ENCODE results near the gene SPECC1L.
"Not testable (repeated sequence)": the region's sequence is repeated elsewhere in the genome, so short reads cannot be mapped to it uniquely, and the experiment has no call there.

Gene SPECC1L

DNA sequence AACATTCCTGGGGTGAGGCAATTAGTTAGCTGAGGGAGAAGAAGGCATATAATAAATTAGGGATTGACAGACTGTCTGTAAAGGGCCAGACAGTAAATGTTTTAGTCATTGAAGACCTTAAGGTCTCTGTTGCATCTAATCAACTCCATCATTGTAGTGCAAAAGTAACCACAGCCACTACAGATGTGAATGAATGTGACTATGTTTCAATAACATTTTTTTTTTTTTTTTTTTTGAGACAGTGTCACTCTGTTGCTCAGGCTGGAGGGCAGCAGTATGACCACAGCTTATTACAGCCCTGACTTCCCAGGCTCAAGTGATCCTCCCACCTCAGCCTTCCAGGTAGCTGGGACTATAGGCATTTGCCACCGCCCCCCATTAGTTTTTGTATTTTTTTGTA is 9.7 kb downstream of the SPECC1L start:
- DNase-seq (ENCODE audit: low read depth, low spot score); H3K27ac ChIP-seq: not testable (repeated sequence)

DNA sequence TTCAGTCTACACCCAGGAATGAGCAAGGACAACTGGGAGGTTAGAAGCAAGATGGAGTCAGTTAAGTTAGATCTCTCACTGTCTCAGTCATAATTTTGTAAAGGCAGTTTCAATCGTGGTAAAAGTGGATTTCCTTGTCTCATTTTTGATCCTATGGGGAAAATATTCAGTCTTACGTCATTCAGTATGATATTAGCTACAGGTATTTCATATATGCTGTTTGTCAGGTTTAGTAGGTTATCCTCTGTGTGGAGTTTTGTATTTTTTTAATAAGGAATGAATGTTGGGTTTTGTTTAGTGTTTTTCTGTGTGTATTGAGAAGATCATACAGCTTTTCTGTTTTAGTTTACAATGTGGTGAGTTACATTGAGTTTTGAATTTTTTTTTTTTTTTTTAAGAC is 11.8 kb downstream of the SPECC1L start:
- DNase-seq (ENCODE audit: low read depth, low spot score), result no peak
- peak overlapping the region; percentile 70 for H3K27ac ChIP-seq

DNA sequence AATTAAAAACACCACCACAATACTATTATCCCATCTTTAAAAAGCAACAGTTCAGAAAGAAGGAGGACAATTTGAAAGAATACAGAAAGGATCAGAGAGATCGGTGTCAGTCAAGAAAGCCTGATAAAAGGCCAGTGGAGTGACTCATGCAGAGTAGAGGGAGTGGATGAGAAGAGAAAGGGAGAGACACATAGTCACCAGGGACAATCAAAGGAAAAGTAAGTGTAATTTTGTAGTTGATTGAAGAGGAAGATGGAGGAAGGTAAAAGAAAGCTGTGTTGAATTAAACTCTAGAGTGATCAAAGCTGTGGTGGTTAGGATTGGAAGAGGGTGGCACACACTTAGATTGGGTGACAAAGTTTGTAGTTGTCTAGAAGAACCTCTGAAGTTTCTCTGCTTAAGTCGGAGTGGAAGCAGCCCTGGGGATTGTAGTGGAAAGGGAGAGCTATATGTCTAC is 14.1 kb downstream of the SPECC1L start:
- DNase-seq (ENCODE audit: low read depth, low spot score), result no peak

DNA sequence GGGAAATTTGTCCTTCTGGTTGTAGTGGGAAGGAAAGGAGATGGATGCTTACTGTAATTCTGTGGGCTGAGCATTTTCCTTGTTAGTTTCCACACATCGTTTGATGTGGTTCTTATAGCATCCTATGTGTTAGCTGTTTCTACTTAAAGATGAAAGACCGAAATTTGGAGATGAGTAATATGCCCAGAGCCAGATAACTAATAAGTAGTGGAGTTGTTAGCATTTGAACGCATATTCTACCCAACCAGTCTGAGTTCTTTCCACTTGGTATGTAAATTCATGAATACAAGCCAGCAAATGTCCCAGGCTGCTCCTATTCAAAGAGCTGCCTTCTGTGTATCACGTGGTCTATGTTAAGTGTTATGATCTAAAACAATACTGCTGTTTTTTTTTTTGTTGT is 14.6 kb downstream of the SPECC1L start:
- no peak for DNase-seq (ENCODE audit: low read depth, low spot score)
- no peak overlapping the region for H3K27ac ChIP-seq

More for the DNA sequence above, 14.1 kb downstream of the SPECC1L start:
- H3K27ac ChIP-seq, result no peak overlapping the region

DNA sequence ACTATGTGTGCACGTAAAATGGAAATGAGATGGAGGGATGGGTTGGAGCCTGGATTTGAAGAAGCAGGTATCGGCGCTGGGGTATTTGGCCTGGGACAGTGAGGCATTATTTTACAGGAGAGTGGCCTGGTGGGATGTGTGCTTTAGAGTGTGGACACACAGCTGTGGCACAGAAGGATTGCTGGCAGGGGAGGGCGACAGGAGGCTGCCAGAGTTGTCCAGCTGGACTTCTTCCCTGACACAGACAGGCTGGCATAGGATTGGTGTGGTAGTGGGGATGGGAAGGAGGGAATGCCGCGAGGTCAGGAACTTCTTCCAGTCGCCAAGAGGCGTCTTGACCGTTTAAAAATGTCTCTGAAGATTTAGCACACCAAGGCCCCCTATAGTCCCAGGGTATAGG is 16.6 kb downstream of the SPECC1L start:
- not testable (repeated sequence) for H3K27ac ChIP-seq; DNase-seq (ENCODE audit: low read depth, low spot score)

DNA sequence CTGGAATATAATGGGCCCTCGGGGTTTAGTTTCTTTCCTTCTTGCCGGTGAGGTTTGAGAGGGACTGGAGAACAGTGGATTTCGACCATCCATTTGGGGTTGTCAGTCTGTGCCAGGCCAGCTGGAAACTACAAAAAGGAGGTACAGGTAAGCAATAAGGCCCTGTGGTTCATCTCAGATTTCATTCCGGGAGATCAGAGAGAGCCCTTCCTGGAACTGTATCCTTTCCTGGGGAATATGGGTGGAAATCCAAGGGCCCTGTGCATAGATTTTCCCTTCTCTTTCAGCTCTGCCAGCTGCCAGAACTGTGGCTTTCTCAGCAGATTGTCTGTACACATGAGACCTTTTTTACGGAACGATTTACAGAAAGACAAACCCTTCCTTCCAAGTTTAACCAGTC is 17.2 kb downstream of the SPECC1L start:
- not testable (repeated sequence) for DNase-seq (ENCODE audit: low read depth, low spot score); H3K27ac ChIP-seq

DNA sequence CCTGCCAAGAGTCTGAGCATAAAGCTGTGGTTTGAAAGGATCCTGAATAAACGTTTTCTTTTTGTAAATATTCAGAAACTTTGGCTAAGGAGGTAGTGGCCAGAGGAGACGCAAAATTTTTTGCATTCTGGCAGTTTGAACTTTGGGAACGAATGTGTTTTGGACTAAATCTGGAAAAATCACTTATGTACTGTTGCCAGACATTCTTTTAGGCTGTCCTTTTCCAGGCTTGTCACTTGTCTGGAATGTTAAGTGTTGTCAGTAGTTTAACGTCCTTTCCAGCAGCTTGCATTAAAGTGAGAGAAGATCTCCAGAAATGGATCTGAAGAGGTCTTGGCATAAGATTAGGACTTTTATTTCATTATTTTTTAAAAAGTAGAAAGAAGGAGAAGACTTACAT is 18.5 kb downstream of the SPECC1L start:
- no peak for DNase-seq (ENCODE audit: low read depth, low spot score)
- H3K27ac ChIP-seq, result no peak overlapping the region

DNA sequence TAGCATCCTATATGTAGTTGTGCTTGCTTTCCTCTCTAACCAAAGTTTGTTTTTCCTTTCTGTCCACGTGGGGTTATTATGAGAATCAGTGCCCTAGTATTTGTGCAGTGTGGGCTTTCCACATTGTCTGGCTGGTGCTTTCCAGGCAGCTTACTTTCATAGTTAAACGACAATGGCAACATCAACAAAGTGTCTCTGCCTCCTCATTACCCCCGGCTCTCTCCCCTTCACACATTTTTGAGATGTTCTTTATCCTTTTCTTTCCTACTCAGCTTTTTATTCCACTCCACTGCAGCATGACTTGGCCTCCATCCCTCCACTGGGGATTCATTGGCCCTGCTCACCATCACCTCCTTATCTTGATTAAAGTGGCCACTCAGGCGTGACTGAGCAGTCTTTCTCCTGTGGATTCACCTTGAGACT is 19.1 kb downstream of the SPECC1L start:
- H3K27ac ChIP-seq, result no peak overlapping the region

DNA sequence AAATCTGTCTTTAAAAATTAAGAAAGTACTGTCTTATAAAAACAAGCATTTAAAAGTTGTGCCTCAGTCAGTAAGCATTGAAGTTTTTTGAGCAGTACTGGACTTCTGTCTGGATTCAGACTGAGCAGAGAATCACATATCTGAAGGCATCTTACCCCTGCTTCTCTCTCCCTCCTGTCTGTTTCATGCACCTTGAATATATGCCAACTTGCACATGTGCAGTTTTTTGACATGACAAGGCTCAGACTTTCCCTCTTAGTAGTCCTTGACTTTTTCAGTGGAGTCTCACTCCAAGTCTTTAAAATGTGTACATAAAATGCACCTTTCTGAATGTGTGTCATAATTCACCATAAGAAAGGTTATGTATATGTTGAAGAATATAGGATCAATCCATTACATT is 19.8 kb downstream of the SPECC1L start:
- no peak overlapping the region for H3K27ac ChIP-seq
- no peak for DNase-seq (ENCODE audit: low read depth, low spot score)

More for the DNA sequence above, 19.1 kb downstream of the SPECC1L start:
- DNase-seq (ENCODE audit: low read depth, low spot score), result no peak

DNA sequence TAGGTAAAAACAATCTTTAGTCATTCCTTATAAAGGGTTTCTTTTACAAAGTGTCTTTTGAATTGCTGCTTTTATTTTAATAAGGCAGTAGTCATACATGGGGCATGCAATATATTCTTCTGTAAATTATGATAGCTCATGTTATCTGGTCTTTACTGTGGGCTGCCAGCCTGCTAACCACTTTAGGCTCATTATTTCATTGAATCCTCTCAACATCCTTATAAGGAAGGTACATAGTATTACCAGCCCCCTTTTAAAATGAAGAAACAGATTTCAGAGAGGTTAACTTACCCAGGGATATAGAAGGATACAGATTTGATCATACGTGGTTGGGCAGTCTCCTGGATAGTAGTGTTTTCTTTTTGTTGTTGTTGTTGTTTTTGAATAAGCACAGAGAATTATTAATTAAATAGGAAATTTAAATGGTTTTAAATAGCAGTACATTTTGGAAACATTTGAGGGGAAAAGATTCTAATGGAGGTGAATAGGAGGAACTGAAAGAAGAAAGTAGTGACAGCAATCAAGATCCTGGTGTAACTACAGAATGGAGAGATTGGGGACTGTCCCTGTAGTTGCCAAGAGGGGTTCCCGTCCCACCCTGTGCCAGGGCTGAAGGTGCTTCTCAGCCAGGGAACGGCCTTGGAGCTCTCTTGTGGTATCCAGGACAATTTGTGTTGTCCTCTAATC is 21.0 kb downstream of the SPECC1L start:
- DNase-seq (ENCODE audit: low read depth, low spot score), result no peak
- H3K27ac ChIP-seq, result no peak overlapping the region

DNA sequence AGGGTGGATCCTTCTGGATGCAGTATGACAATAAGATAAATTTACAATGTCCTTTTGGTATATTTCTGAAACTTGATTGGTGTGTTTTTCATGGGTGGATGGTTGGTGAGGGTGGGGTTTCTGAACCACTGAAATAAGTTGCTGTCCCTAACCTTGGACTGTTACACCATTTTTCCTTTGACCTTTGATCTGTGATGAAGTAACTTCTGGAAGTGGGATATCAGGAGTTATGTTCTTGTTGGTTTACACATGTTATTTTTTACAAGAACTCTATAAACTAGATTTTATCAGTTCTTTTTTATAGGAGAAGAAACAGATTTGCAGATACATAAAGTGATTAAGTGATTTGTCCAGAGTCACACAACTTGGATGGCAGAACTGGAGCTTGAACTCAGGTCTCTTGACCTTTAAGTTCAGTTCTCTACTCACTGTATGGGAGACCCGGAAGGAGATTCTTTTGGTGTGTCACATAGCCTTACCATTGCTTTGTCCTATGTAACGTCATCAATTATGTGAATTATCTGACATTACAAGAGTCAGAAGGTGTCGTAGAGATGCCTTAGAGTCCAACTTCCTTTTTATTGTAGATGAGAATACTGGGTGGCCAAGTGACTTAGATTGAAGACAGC is 21.7 kb downstream of the SPECC1L start:
- not testable (repeated sequence) for DNase-seq (ENCODE audit: low read depth, low spot score); H3K27ac ChIP-seq

DNA sequence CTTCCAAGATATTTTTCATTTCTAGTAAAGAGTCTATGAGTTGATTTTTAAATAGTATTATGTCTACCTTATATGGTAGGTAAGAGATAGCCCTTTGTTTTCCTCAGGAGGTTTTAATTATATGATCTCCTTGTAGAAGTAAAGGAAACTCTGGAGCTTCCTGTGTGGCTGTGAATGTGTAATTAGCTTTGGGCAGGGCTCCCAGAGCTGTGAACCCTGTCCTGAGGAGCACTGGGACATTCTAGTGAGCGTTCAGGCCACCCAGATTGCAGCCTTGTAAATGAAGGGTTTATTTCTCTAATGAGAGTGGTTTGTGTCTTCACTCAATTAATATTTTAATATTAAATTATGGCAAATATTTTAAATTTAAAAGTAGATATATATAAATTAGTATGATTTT is 24.3 kb downstream of the SPECC1L start:
- not testable (repeated sequence) for DNase-seq (ENCODE audit: low read depth, low spot score); H3K27ac ChIP-seq

DNA sequence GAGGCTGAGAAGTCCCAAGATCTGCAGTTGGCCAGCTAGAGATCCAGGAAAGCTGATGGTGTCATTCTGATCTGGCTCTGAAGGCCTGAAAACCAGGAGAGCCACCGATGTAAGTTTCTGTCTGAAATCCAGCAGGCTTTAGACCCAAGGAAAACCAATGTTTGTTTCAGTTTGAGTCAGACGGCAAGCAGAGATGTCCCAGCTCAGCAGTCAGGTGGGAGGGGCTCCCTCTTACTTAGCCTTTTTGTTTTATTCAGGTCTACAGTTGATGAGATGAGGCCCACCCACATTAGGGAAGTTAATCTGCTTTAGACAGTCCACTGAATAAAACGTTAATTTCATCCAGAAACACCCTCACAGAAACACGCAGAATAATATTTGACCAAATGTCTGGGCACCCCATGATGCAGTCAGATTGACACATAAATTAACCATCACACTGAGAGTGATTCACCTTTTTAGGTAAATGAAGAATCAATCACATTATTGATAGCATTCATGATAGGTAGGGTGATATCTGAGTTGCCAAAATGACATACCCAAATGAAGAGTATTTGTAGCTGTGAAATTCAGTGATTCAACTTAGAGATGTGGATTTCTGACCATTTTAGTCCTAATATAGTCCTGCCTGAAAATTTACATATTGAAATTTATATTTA is 28.0 kb downstream of the SPECC1L start:
- DNase-seq (ENCODE audit: low read depth, low spot score), result not testable (repeated sequence)

DNA sequence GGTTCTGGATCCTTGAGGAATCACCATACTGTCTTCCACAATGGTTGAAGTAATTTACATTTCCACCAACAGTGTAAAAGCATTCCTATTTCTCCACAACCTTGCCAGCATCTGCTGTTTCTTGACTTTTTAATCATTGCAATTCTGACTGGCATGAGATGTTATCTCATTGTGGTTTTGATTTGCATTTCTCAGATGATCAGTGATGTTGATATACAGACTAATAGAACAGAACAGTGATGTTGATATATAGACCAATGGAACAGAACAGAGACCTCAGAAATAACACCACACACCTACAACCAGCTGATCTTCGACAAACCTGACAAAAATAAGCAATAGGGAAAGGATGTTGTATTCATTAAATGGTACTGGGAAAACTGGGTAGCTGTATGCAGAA is 29.9 kb downstream of the SPECC1L start:
- not testable (repeated sequence) for H3K27ac ChIP-seq; DNase-seq (ENCODE audit: low read depth, low spot score)

More for the DNA sequence above, 28.0 kb downstream of the SPECC1L start:
- not testable (repeated sequence) for H3K27ac ChIP-seq

DNA sequence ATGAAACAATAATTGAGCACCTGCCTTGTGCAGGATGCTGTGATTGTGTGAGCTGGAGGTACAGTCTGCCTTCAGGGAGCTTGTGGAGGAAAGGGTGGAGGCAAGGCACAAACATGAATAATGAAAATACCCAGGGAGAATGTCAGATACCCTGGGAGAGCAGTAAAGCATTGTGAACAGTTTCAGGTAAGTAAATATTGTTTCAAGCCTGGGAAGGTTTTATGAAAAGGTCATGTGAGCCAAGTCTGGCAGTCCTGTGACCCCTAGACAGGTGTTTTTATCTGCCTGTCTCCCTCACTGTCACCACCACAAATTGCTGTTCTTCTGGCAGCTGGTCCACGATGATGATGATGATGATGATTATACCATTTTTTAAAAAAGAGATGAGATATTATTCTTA is 32.0 kb downstream of the SPECC1L start:
- peak overlapping the region; percentile 80 for H3K27ac ChIP-seq
- DNase-seq (ENCODE audit: low read depth, low spot score), result no peak

DNA sequence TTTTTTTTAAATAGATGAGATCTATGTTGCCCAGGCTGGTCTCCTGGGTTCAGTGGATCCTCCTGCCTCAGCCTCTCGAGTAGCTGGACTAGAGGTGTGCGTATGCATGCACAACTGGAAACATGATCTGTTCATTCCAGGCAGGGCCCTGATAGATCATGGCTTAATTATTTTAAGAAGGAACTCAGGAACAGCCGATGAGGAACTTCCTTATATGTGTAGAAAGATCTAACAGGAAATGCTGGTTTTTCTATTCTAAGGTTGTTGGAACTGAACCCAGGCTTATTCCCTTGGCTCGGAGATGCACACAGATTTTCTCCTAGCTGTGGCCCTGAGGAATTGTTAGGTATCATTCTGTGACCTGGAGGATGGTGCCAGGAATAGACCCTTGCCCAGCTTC is 32.4 kb downstream of the SPECC1L start:
- H3K27ac ChIP-seq, result peak overlapping the region; percentile 80
- no peak for DNase-seq (ENCODE audit: low read depth, low spot score)

DNA sequence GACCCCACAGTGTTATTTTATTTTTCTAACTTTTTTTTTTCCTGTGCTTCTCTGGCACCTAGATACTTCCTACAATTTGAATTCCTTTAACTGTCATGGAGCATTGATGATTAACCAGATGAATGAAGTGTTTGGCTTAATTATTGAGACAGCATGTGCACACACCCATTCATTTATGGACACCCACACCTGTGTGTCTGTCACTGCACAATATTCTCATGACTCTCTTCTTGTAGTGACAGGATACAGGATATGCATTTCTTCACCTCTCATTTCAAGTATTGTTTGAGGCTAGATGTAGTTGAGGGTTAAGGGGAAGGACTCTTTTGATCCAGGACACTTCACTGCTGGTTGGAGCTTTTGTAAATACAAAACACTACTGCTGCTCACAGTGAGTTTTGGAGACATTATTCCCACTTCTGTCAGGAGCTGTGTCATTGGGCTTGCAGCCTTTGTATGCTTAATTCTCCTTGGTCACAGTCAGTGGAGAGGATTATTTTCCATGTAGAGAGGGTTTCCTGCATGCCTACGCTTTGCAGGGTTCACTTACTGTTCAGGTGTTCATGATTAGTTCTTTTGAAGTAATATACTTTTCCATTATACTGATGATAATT is 33.5 kb downstream of the SPECC1L start:
- no peak for DNase-seq (ENCODE audit: low read depth, low spot score)
- peak overlapping the region; percentile 80 for H3K27ac ChIP-seq

DNA sequence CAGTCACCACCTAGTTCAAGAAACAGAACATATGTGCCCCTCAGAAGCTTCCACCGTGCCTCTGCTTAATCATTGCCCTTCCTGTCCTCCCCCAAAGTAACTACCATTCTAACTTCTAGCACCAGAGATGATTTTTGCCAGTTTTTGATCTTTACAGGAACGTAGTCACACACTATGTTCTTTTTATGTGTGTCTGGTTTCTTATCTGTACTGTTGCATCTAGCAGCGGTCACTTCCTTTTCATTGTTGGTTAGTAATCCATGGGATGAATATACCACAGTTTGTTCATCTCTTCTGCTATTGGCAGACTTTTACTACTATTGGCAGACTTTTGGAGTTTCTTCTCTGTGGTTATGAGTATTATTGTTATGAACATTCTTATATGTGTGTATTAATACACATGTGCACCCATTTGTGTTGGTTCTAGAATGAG is 34.6 kb downstream of the SPECC1L start:
- DNase-seq (ENCODE audit: low read depth, low spot score), result no peak
- peak overlapping the region; percentile 80 for H3K27ac ChIP-seq

DNA sequence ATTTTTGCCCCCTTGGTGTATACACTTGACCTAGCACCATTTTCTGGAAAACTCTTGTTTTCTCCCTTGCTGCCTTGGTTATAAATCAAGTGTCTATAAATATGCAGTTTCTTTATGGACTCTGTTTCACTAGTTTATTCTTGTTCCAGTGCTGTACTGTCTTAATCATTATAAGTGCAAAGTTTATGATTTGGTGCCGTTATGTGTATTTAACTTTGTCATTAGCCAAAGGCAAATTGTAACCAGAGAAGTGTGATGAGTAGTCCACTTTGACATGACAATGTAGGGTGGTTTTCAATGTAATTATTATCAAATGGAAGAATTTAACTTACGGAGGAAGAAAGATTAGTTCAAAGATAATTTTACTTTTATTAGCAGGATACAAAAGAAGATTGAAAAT is 40.3 kb downstream of the SPECC1L start:
- DNase-seq (ENCODE audit: low read depth, low spot score), result no peak
- H3K27ac ChIP-seq, result no peak overlapping the region

DNA sequence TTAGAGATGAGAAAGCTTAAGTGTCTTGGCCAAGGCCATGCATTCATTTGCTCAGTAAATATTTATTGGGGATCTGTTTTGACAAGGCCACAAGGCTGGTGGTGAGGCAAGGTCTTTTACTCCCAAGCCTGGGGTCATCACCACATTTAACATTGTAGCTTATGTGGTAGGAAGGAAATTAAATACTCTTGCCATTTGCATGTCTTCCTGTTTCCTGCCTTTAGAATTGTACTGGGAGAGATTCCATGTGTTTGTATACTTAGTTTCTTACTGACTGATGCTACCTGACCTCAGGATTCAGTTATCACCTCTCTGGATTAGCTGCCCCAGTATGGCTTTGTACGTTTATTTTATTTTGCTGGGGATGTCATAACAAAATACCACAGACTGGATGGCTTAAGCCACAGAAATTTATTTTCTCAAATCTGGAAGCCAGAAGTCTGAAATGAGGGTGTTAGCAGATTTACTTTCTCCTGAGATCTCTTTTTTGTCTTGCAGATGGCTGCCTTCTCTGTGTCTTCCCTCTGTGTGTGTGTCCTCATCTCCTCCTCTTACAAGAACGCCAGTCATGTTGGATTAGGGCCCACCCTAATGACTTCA is 44.8 kb downstream of the SPECC1L start:
- H3K27ac ChIP-seq, result no peak overlapping the region
- no peak for DNase-seq (ENCODE audit: low read depth, low spot score)
